Upper lobe of right lung (tissue), 1 donor: ENCODE data around the gene PIP4K2B. TPM values are rescaled to one million over a fixed set of nuclear protein-coding genes. Genes with fewer than 3 reads are reported as not detected.

ENCODE experiments used
- ATAC-seq: fragments of 200-7000 bp; cut with Tn5 transposase; one replicate; pipeline ENCODE4 v1.9.1; 2020; ENCODE audit warnings: mild to moderate bottlenecking, moderate library complexity
- DNase-seq: peaks from one replicate; pipeline ENCODE4 v3.0.0-alpha.2; 2020
- H3K27ac ChIP-seq: fragments of 200-600 bp; one replicate; pipeline ENCODE4 v1.8.0; 2022
- H3K27me3 ChIP-seq: fragments of 200-600 bp; one replicate; pipeline ENCODE4 v1.8.0; 2022; ENCODE audit warnings: mild to moderate bottlenecking
- H3K36me3 ChIP-seq: fragments of 200-600 bp; one replicate; pipeline ENCODE4 v1.8.0; 2022
- H3K4me1 ChIP-seq: fragments of 200-600 bp; one replicate; pipeline ENCODE4 v1.8.0; 2022
- H3K4me3 ChIP-seq: fragments of 200-600 bp; one replicate; pipeline ENCODE4 v1.8.0; 2022; ENCODE audit warnings: mild to moderate bottlenecking
- H3K9me3 ChIP-seq: fragments of 200-600 bp; one replicate; pipeline ENCODE4 v1.8.0; 2022
- CTCF ChIP-seq: fragments of 200-600 bp; IDR thresholded peaks from one replicate; pipeline ENCODE4 v1.8.0; 2022; ENCODE audit warnings: antibody characterized with exemption
- intact Hi-C: fragments of 100-400 bp; cut with DNase I; formaldehyde crosslinking; loops from one replicate; pipeline ENCODE4 v1.11.0; 2022
- total RNA-seq: library from RNA; stranded (reverse); fragmentation: NEBNext Ultra II Directional; extraction: Animal tissue kit (Norgen Biotek cat#: 25700); gene quantifications from one replicate; pipeline ENCODE4 v1.2.1, GENCODE V29; 2021
- donor health status: DM: no; HTN: yes; CAD: no; lungs with severe emphysema.

PIP4K2B gene
- total RNA-seq, 1 donor from 2014 or later: 50.5 TPM

GRCh38 chr17:38768417-38768816 lies 30.9 kb downstream of the PIP4K2B start:
- intact Hi-C loops: no loop called here
- no peaks in the 10 kb centered on the region for H3K4me1 ChIP-seq
- no peak overlapping the region for H3K27ac ChIP-seq
- no peak for DNase-seq
- peaks cover 96% of the 10 kb centered on the region for H3K36me3 ChIP-seq
- TF ChIP-seq CTCF: no peak
- ATAC-seq: no peak
- H3K27me3 ChIP-seq: no peaks in the 10 kb centered on the region
- no peak overlapping the region for H3K4me3 ChIP-seq
- no peaks in the 10 kb centered on the region for H3K9me3 ChIP-seq

GRCh38 chr17:38766341-38766740 lies 33.0 kb downstream of the PIP4K2B start:
- no peaks in the 10 kb centered on the region for H3K27me3 ChIP-seq
- no peak for DNase-seq
- H3K27ac ChIP-seq: no peak overlapping the region
- no peak overlapping the region for H3K4me3 ChIP-seq
- intact Hi-C loops: no loop called here
- H3K9me3 ChIP-seq: no peaks in the 10 kb centered on the region
- H3K36me3 ChIP-seq: peaks cover 95% of the 10 kb centered on the region
- no peak for ATAC-seq
- TF ChIP-seq CTCF: no peak
- no peaks in the 10 kb centered on the region for H3K4me1 ChIP-seq

- DNase-seq: no peak
- intact Hi-C loops: no loop called here
- TF ChIP-seq CTCF: no peak
- no peak for ATAC-seq
- no peaks in the 10 kb centered on the region for H3K4me1 ChIP-seq
- H3K4me3 ChIP-seq: no peak overlapping the region
- H3K9me3 ChIP-seq: no peaks in the 10 kb centered on the region
- peaks cover 96% of the 10 kb centered on the region for H3K36me3 ChIP-seq
- H3K27me3 ChIP-seq: no peaks in the 10 kb centered on the region
- H3K27ac ChIP-seq: no peak overlapping the region
Measured at GRCh38 chr17:38762231-38762630, 37.1 kb downstream of the PIP4K2B start.

GRCh38 chr17:38761612-38762011 lies 37.7 kb downstream of the PIP4K2B start:
- no peaks in the 10 kb centered on the region for H3K9me3 ChIP-seq
- H3K27me3 ChIP-seq: no peaks in the 10 kb centered on the region
- peaks cover 96% of the 10 kb centered on the region for H3K36me3 ChIP-seq
- H3K4me3 ChIP-seq: no peak overlapping the region
- H3K27ac ChIP-seq: no peak overlapping the region
- intact Hi-C loops: no loop called here
- TF ChIP-seq CTCF: peak; percentile 27
- H3K4me1 ChIP-seq: no peaks in the 10 kb centered on the region
- peak; percentile 34 for ATAC-seq
- DNase-seq: no peak

- H3K36me3 ChIP-seq: peaks cover 38% of the 10 kb centered on the region
- H3K9me3 ChIP-seq: no peaks in the 10 kb centered on the region
- H3K27me3 ChIP-seq: no peaks in the 10 kb centered on the region
- H3K27ac ChIP-seq: peak overlapping the region; percentile 93
- DNase-seq (no peak), ATAC-seq (no peak)
- peaks cover 39% of the 10 kb centered on the region for H3K4me1 ChIP-seq
- intact Hi-C loops: no loop called here
- TF ChIP-seq CTCF: no peak
- peak overlapping the region; percentile 96 for H3K4me3 ChIP-seq
Measured at GRCh38 chr17:38753071-38753506, 46.3 kb downstream of the PIP4K2B start.
